Lower leg skin (tissue), 4 donors: ENCODE results near the gene UQCRC1. TPM values are rescaled to one million over a fixed set of nuclear protein-coding genes. Genes with fewer than 3 reads are reported as not detected.

Source experiments
- DNase-seq, 2 donors: peaks; one replicate each; pipeline ENCODE4 v3.0.0-alpha.2; 2019; ENCODE audit warnings: low spot score in 2 of 2
- H3K4me3 ChIP-seq: fragments of 200-600 bp; sonication (generic); 2 replicates; pipeline ENCODE4 v1.5.1; 2017; ENCODE audit warnings: mild to moderate bottlenecking, low read depth; ENCODE audit not compliant: poor library complexity, severe bottlenecking
- CTCF ChIP-seq, 3 donors: fragments of 450-650 bp; IDR thresholded peaks; one replicate each; pipeline ENCODE4 v1.5.1; 2016; ENCODE audit warnings: antibody characterized with exemption in 3 of 3, mild to moderate bottlenecking in 3 of 3, moderate library complexity in 2 of 3
- POLR2A ChIP-seq, 2 donors: fragments of 450-650 bp; IDR thresholded peaks; one replicate each; pipeline ENCODE4 v1.6.1; 2016 to 2017; ENCODE audit warnings: antibody characterized with exemption in 2 of 2, mild to moderate bottlenecking in 1 of 2, moderate library complexity in 1 of 2
- WGBS, 2 donors: methylation state at CpG; one replicate each; pipeline ENCODE4 v1.1.5; 2018; 5-methylcytosine and 5-hydroxymethylcytosine counted together
- intact Hi-C: fragments of 100-400 bp; cut with DNase I; formaldehyde crosslinking; loops from one replicate; pipeline ENCODE4 v1.15.0; 2023; ENCODE audit warnings: low total_unique reads
- total RNA-seq, 4 donors: library from RNA; depleted of rRNA; stranded (reverse); fragments of >200 nt; gene quantifications; one replicate each; pipeline ENCODE4 v1.1.0, GENCODE V29; 2016

UQCRC1 gene
- total RNA-seq, 4 donors from 2014 or later = 240 to 373 (median 334) TPM

- H3K4me3 ChIP-seq = no peak overlapping the region
- intact Hi-C loops = no loop called here
- DNase-seq = no peak
- WGBS, 2 donors = 87 to 92% methylated on average over 21 to 22 of the region's 22 CpGs
- TF ChIP-seq POLR2A (IDR thresholded peaks at IDR 0.05) (no peak), CTCF (IDR thresholded peaks at IDR 0.05) (no peak)
Observed at GRCh38 chr3:48631516-48632448, 22.3 kb upstream of the UQCRC1 start.

- H3K4me3 ChIP-seq = no peak overlapping the region
- no peak for DNase-seq
- no peak for TF ChIP-seq CTCF (IDR thresholded peaks at IDR 0.05)
- no peak for TF ChIP-seq POLR2A (IDR thresholded peaks at IDR 0.05)
- intact Hi-C loops = no loop called here
- 90 to 94% methylated on average over 12 of the region's 12 CpGs for WGBS, 2 donors
Observed at GRCh38 chr3:48630833-48631232, 21.4 kb upstream of the UQCRC1 start.

GRCh38 chr3:48630407-48630806 lies 21.0 kb upstream of the UQCRC1 start:
- no peak for TF ChIP-seq POLR2A (IDR thresholded peaks at IDR 0.05)
- TF ChIP-seq CTCF (IDR thresholded peaks at IDR 0.05) = no peak
- 91 to 96% methylated on average over 8 of the region's 8 CpGs for WGBS, 2 donors
- intact Hi-C loops = no loop called here
- no peak for DNase-seq
- H3K4me3 ChIP-seq = no peak overlapping the region

GRCh38 chr3:48629894-48630293 lies 20.4 kb upstream of the UQCRC1 start:
- intact Hi-C loops = no loop called here
- no peak for DNase-seq
- TF ChIP-seq CTCF (IDR thresholded peaks at IDR 0.05) = no peak
- no peak for TF ChIP-seq POLR2A (IDR thresholded peaks at IDR 0.05)
- no peak overlapping the region for H3K4me3 ChIP-seq
- 92 to 97% methylated on average over 11 to 12 of the region's 12 CpGs for WGBS, 2 donors

GRCh38 chr3:48628277-48629017 lies 19.0 kb upstream of the UQCRC1 start:
- no peak for DNase-seq
- H3K4me3 ChIP-seq = no peak overlapping the region
- intact Hi-C loops = no loop called here
- no peak for TF ChIP-seq CTCF (IDR thresholded peaks at IDR 0.05)
- TF ChIP-seq POLR2A (IDR thresholded peaks at IDR 0.05) = no peak
- 81 to 86% methylated on average over 13 of the region's 13 CpGs for WGBS, 2 donors
